GM15510 (cell line): ENCODE measurements around the gene FKBP1B.

ENCODE experiments used
- POLR2A ChIP-seq: IDR thresholded peaks from 3 replicates; pipeline ENCODE4 v1.6.1; 2011; ENCODE audit warnings: borderline replicate concordance; ENCODE audit not compliant: insufficient read length; ENCODE audit errors: extremely low read depth

FKBP1B gene

DNA sequence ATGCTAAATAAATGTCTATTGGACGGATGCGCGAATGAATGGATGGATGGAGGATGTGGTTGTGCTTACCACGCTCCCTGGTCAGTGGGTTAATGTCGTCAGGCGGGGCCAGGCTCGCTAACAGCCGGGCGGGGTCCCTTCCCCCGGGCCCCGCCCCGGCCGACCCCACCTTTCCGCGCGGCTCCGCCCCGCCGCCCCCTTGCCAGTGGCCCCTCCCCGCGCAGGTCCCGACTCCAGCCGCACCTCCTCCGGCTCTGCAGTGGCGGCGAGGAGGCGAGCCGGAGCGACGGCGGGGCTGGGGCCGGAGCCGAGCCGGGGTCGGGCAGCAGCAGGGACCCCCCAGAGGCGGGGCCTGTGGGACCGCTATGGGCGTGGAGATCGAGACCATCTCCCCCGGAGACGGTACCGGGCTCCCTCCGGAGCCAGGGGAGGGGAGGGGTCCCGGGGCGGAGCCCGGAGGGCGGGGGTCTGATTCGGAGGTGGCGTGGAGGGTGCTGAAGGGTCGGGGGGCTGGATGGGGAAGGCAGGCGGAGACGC lies at the start of gene FKBP1B:
TSS of gene FKBP1B (plus strand) at position 257 of the 537 bp plus-strand sequence. CDS start at position 366, 109 bp downstream.
- peak; percentile 23 for TF ChIP-seq POLR2A

DNA sequence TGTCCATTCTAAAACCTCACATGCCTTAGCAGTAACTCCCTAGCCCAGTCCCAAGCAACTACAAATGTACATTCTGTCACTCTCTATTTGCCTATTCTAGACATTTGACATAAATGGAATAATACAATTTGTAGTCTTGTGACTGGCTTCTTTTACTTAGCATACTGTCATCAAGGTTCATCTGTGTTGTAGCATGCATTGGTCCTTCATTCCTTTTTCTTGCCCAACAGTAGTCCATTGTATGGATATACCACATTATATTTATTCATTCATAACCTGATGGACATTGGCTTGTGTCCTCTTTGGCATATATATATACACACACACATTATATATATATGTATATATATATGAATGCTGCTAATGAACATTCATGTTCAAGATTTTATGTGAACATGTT lies 41.8 kb upstream of the FKBP1B start:
- TF ChIP-seq POLR2A, result no peak

DNA sequence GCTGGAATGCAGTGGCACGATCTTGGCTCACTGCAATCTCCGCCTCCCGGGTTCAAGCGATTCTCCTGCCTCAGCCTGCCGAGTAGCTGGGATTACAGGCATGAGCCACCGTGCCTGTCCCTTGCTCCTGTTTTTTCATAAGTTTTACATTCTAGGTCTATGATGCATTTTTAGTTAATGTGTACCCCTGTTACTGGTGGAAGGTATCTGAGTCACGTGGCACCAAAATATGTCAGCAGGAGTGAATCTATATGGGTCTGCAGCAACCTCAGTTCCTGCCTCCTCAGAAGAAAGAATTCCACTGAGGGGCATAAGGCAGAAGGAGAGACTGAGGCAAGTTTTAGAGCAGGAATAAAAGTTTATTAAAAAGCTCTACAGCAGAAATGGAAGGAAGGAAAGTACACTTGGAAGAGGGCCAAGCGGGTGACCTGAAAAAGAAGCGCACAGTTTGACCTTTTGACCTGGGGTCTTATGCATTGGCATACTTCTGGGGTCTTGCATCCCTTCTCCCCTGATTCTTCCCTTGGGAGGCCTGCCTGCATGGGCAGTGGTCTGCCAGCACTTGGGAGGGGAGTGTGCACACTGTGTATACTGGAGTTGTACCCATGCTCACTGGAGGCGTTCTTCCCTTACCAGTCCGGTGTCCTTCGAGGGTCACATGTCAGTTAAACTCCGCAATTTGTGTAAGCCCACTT lies 40.7 kb upstream of the FKBP1B start:
- no peak for TF ChIP-seq POLR2A

DNA sequence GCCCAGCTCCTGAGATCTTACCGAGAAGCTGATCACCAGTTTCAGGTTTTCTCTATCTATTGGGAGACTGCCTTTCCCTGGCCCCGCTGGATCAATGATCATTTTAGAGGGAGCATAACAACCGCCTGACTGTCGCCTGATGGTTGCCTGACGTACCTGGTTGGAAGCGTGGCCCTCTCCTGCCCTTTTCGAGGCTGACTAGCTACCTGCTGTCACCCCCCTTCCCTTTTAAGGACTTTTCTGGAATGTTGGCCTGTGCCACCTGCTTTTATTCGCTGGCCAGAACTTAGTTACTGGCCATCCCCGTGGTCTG lies 40.2 kb upstream of the FKBP1B start:
- TF ChIP-seq POLR2A, result no peak

DNA sequence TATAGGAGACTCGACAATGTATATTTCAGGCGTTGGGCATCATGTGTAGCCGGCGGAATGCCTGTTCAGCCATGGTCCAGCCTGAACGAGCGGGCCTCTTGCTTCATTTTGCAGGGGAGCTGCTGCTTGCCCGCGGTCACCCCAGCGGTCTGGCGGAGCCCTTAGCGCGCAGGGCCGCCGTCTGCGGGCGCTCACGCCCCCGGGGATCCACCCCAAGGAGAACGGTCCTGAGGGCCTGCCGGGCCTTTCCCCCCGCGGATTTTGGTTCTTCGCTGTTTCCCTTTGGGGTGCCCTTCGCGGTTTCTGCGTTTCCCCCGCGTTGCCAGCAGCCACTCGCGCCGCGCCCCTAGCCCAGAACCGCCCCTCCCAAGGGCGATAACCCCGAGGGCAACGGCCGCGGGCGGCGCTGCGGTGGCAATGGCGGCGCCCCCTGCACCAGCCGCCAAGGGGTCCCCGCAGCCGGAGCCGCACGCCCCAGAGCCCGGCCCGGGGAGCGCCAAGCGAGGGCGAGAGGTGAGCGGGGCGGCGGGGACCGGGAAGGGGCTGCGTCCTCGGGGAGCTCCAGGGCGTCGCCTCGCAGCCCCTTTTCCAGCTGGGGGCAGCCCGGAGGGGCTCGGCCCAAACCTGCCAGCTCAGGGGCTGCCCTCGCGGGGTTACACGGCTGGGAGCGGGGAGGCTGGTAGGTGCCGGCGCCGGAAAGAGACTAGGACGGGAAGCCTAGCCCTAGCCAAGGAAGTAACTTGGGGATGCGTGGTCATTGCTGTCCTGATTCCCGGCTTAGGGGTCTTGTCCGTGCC lies 39.7 kb upstream of the FKBP1B start, which contains the start of gene MFSD2B:
TSS of gene MFSD2B (plus strand) at position 406 of the 797 bp plus-strand sequence. CDS start at position 418, 12 bp downstream.
- TF ChIP-seq POLR2A, result no peak

DNA sequence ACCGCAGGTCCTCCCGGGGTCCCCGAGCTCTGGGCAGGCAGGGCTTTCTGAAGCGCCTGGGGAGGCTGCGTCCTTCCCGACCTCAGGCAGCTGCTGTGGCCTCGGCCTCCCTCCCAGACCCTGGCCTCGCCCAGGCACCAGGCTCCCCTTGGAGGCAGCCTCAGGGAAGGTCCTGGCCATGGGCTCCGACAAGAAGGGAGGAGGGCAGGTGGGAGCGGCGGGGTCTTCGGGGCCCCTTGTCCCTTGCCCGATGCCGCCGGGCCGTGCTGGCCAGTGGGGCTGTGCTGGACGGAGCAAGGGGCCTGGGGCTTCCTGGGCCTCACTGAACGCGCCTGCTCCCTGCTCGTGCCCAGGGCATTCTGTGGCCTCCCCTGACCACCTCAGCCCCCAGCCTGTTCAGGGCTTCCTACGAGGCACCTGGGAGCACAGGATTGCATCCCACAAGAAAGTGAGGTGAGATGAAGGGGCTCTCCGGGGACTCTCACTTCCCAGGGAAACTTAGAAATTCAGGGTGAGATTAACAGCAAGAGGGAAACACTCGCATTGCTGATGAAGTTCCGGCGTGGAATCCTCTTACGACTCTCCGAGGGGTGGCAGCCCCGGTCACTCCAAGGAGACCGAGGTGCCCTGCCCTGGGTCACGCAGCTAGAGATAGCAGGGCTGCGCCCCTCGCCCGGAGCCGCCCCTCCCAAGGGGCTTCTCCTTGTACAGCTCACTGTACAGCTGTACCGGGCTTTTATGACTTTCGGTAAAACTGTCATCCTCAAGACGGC lies 38.9 kb upstream of the FKBP1B start:
- no peak for TF ChIP-seq POLR2A

DNA sequence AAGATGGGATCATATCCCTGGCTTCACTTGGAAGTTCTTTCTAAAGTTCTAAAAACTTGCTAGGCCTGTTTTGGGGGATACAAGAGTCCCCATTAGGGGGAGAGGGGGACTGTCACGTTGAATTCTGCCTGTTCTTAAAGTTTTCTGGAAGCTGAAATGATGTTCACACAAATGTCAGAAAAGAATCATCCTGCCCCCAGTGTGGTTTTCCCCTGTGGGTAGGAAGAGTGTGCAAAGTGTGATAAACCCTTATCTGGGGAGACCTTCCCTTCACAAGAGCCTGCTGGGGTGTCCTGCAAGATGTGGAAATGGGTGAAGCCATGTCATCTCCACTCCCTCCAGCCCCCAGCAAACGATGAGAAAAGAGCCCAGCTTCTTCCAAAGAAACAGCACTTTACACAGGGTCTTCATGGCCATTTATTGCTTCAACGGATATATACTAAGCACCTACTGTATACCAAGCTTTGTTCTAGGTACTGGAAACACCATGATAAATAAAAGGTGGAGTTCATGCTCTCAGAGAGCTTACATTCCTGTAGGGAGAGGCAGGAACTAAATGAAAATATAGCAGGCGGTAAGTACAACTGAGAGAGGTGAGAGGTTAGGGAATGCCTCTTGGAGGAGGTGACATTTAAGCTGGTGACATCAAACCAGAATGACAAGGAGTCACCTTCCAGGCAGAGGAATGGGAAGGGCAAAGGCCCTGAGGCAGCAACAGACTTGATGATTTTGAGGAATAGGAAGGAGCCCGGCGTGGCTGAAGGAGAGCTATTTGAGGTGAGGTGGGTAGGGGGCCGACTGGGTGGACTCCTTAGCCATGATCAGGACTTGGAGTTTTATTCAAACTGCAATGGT lies 38.1 kb upstream of the FKBP1B start:
- no peak for TF ChIP-seq POLR2A

DNA sequence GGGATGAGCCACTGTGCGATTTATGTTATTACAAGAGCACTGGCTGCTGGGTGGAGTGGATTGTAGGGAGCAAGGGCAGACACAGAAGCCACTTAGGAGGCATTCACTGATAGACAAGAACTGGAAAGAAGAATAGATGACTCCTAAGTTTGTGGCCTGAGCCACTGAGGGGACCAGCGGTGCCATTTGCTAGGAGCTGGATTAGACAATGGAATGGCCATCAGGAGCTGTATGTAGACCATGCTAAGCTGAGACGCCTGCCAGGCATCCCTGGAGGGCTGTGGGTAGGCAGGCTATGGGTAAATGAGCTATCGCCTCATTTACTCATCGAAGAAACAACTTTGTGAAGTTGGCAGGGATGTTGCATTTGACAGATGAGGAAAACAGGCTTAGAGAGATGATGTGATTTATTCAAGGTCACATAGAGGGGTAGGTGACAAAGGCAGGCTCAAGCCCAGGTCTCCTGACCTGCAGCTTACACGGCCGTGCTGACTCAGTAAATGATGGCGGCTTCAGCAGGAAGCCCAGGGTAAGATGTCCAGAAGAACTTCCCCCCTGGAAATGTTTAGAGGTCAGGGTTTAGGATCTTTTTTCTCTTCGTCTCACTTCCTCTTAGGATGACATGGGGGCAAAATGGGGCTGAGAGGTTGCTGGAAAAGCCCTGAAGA lies 36.9 kb upstream of the FKBP1B start:
- no peak for TF ChIP-seq POLR2A

DNA sequence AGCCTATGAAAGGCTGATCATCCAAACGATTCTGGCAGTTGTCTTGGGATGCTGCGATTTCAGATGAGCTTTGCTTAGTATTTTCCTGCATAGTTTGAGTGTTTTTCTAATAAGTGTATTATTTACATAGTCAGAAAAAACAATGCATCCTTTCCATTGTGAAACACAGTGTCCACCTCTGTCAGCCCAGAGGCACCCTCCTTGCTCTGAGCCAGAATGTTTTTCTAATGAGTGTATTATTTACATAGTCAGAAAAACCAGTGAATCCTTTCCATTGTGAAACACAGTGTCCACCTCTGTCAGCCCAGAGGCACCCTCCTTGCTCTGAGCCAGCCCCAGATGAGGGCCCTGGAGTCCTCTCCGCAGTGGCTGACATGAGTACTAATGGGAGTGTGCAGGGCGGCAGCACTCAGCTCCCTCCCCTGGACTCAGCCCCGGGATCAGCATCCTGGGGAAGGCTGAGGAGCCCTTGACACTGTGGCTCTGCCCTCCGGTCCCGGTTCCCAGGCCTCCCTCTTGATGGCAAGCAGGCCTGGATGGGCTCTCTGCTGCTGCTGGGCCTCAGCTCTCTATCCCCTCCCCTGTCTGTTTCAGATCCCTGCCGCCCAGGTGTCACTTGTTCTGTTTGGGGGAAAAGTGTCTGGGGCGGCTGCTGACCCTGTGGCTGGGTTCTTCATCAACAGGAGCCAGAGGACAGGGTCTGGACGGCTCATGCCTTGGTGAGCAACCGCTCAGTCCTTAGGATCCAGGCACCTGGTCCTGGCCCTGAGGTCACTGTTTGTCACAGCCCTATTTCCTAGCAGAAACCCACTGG lies 33.8 kb upstream of the FKBP1B start:
- no peak for TF ChIP-seq POLR2A

DNA sequence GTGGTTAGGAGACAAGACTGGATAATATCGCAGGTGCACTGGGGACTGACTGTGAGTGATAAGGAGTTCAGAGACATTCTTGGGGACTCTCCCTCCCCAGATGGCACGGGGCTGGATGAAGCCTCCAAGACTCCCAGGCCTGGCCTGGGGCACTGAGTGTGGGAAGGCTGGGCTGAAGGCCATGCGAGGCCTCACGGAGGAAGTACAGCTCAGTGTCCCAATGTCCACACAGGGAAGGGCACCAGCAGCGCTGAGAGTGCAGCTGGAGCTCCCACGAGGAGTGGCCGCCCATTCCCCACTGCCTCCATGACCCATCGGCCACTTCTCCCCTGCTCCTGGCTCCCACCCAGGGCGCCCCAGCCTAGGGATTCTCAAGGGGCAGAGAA lies 33.2 kb upstream of the FKBP1B start:
- no peak for TF ChIP-seq POLR2A

DNA sequence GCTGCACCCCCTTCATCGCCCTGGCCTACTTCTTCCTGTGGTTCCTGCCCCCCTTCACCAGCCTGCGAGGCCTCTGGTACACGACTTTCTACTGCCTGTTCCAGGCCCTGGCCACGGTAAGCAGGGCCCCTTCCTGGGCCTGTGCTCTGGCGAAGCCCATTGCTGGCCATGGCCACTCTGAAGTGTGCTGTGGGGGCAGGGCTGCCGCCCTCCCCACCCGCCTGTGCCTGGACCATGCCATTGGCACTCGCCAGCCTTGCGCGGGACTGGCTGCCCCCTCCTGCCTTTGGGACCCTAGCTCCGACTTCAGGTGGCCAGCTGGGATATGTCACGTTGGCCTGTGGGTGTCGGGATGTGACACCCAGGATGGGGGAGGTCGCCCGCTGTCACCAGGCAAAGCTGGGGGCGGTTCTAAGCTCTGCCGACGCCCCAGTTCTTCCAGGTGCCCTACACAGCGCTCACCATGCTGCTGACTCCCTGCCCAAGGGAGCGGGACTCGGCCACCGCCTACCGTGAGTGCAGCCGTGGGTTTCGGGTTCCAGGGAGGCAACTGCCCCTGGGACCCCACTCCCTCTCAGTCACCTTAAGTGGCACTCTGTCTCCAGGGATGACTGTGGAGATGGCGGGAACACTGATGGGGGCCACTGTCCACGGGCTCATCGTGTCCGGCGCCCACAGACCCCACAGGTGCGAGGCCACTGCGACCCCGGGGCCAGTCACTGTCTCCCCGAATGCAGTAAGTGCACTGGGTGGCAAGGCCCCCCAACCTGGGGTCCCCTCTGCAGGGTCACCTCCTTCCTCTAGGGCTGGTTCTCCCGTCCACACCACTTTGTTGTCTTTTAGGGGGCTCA lies 32.5 kb upstream of the FKBP1B start:
- no peak for TF ChIP-seq POLR2A

DNA sequence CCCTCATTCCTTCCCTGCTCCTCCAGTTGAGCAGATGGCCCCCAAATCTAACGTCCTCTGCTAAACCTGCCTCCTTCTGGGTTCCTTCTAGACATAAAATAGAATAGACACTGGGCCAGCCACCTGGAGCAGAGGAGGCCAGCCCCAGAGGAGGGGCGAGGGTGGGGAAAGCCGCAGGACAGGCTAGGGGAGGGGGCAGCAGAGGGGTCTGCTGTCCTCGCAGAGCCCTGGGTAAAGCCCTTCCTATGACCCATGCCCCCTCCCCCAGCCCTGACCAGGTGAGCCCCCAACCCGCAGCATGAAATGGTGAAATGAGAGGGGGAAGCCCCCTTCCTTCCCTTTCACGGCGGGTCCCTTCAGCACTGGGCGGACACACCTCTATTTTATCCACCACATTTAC lies 31.8 kb upstream of the FKBP1B start:
- TF ChIP-seq POLR2A, result no peak
